ENCODE data around the gene GALNT2.

DNA sequence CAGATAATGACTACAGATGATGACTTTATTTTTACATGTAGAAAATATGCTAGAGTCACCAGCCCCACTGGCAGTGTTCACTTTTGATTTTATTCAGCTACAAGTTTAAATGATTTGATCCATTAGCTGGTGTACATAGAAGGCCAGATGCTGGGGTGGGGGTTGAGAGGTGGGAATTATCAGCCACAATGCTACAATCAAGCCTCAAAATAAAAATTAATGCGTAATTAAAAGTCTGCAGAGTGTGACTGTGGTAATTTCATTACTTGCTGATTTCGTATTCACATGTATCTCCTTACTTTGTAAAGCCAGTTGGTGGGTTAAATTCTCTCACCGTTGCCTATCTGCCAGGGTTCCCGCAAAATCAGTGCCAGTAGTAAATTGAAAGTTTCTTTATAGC is 109.3 kb downstream of the GALNT2 start:
- no peak for TF ChIP-seq POLR2A (IDR thresholded peaks at IDR 0.05)
- TF ChIP-seq, protein P1, sequence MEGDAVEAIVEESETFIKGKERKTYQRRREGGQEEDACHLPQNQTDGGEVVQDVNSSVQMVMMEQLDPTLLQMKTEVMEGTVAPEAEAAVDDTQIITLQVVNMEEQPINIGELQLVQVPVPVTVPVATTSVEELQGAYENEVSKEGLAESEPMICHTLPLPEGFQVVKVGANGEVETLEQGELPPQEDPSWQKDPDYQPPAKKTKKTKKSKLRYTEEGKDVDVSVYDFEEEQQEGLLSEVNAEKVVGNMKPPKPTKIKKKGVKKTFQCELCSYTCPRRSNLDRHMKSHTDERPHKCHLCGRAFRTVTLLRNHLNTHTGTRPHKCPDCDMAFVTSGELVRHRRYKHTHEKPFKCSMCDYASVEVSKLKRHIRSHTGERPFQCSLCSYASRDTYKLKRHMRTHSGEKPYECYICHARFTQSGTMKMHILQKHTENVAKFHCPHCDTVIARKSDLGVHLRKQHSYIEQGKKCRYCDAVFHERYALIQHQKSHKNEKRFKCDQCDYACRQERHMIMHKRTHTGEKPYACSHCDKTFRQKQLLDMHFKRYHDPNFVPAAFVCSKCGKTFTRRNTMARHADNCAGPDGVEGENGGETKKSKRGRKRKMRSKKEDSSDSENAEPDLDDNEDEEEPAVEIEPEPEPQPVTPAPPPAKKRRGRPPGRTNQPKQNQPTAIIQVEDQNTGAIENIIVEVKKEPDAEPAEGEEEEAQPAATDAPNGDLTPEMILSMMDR (IDR thresholded peaks at IDR 0.05), result no peak
